B cell (primary cell): ENCODE results near the gene SYT14.

Experiments
- CTCF ChIP-seq: fragments of 200-600 bp; IDR thresholded peaks from one replicate; pipeline ENCODE4 v1.8.0; 2022; ENCODE audit warnings: antibody characterized with exemption, mild to moderate bottlenecking
- EZH2 ChIP-seq: IDR thresholded peaks from 2 replicates; pipeline ENCODE4 v1.6.1; 2012; ENCODE audit warnings: borderline replicate concordance, low read depth, mild to moderate bottlenecking, moderate library complexity, low read length; ENCODE audit not compliant: insufficient read depth, poor library complexity, severe bottlenecking

- TF ChIP-seq CTCF (no peak), EZH2 (no peak)
Observed at GRCh38 chr1:210185063-210185462, 247.0 kb downstream of the SYT14 start.
